GM06990 (cell line): ENCODE results near the gene PIGZ.

Source experiments
- DNase-seq: peaks from one replicate; pipeline ENCODE4 v3.0.0-alpha.2; 2011; ENCODE audit not compliant: insufficient read length; ENCODE audit errors: extremely low read depth
- H3K27me3 ChIP-seq: replicated peaks from 2 replicates; pipeline ENCODE4 v1.6.0; 2011; ENCODE audit warnings: low read length; ENCODE audit not compliant: control insufficient read depth, insufficient read depth
- H3K36me3 ChIP-seq: 2 replicates; pipeline ENCODE4 v1.5.1; 2011; ENCODE audit warnings: low read length; ENCODE audit not compliant: control insufficient read depth, insufficient read depth
- H3K4me3 ChIP-seq: replicated peaks from 2 replicates; pipeline ENCODE4 v1.5.1; 2011; ENCODE audit warnings: low read depth, mild to moderate bottlenecking, control low read depth, low read length
- CTCF ChIP-seq: IDR thresholded peaks from 2 replicates; pipeline ENCODE4 v1.5.1; 2011; ENCODE audit warnings: low read length, control low read depth, mild to moderate bottlenecking, inconsistent platforms; ENCODE audit not compliant: insufficient read depth, poor library complexity, severe bottlenecking

PIGZ gene

GRCh38 chr3:196954832-196955231 is 13.8 kb downstream of the PIGZ start:
- Histone ChIP-seq H3K27me3 (no peaks in the 10 kb centered on the region), H3K4me3 (no peak overlapping the region), H3K36me3 (no peaks in the 10 kb centered on the region; the same call in 1 of the 2 replicates)
- no peak for DNase-seq
- no peak for TF ChIP-seq CTCF

GRCh38 chr3:196951371-196951770 is 17.3 kb downstream of the PIGZ start:
- Histone ChIP-seq H3K36me3 (peaks cover 2% of the 10 kb centered on the region), H3K4me3 (no peak overlapping the region), H3K27me3 (no peaks in the 10 kb centered on the region)
- TF ChIP-seq CTCF = no peak
- DNase-seq = no peak

GRCh38 chr3:196949750-196950149 is 18.9 kb downstream of the PIGZ start:
- Histone ChIP-seq H3K27me3 (no peaks in the 10 kb centered on the region), H3K36me3 (peaks cover 2% of the 10 kb centered on the region), H3K4me3 (no peak overlapping the region)
- no peak for TF ChIP-seq CTCF
- DNase-seq = no peak

GRCh38 chr3:196949285-196949619 is 19.4 kb downstream of the PIGZ start:
- Histone ChIP-seq H3K27me3 (no peaks in the 10 kb centered on the region), H3K4me3 (no peak overlapping the region), H3K36me3 (peaks cover 2% of the 10 kb centered on the region)
- TF ChIP-seq CTCF = no peak
- DNase-seq = no peak

GRCh38 chr3:196948442-196949284 is 20.0 kb downstream of the PIGZ start:
- Histone ChIP-seq H3K27me3 (no peaks in the 10 kb centered on the region), H3K4me3 (no peak overlapping the region), H3K36me3 (peaks cover 2% of the 10 kb centered on the region)
- no peak for TF ChIP-seq CTCF
- DNase-seq = no peak
